Smooth muscle cell (in vitro differentiated cells): Measurements from ENCODE around the gene EPHA4. TPM values are rescaled to one million over a fixed set of nuclear protein-coding genes. Genes with fewer than 3 reads are reported as not detected.

Experiments
- DNase-seq: peaks from one replicate; lab custom pipeline; 2025; ENCODE audit not compliant: unreplicated experiment; lab: John Stamatoyannopoulos, UW
- H2AFZ ChIP-seq: fragments of 200-600 bp; sonication (generic); 2 replicates; pipeline ENCODE4 v1.6.0; 2016; ENCODE audit warnings: antibody characterized with exemption, low read depth, mild to moderate bottlenecking
- H3F3A ChIP-seq: fragments of 200-600 bp; sonication (generic); 2 replicates; pipeline ENCODE4 v1.6.0; 2017; ENCODE audit warnings: antibody characterized with exemption, low read depth
- H3K27ac ChIP-seq: fragments of 200-600 bp; sonication (generic); 2 replicates; pipeline ENCODE4 v1.5.1; 2016; ENCODE audit warnings: low read depth, mild to moderate bottlenecking
- H3K27me3 ChIP-seq: fragments of 200-600 bp; sonication (generic); 2 replicates; pipeline ENCODE4 v1.6.1; 2016; ENCODE audit warnings: low read depth, mild to moderate bottlenecking
- H3K36me3 ChIP-seq: fragments of 200-600 bp; sonication (generic); 2 replicates; pipeline ENCODE4 v1.5.1; 2016; ENCODE audit warnings: low read depth
- H3K4me1 ChIP-seq: fragments of 200-600 bp; sonication (generic); 2 replicates; pipeline ENCODE4 v1.5.1; 2016; ENCODE audit warnings: low read depth
- H3K4me2 ChIP-seq: fragments of 200-600 bp; sonication (generic); 2 replicates; pipeline ENCODE4 v1.6.0; 2016; ENCODE audit warnings: mild to moderate bottlenecking
- H3K4me3 ChIP-seq: fragments of 200-600 bp; sonication (generic); 2 replicates; pipeline ENCODE4 v1.5.1; 2016; ENCODE audit warnings: mild to moderate bottlenecking
- H3K79me2 ChIP-seq: fragments of 200-600 bp; sonication (generic); 2 replicates; pipeline ENCODE4 v1.6.0; 2016; ENCODE audit warnings: low read depth, mild to moderate bottlenecking
- H3K9ac ChIP-seq: fragments of 200-600 bp; sonication (generic); 2 replicates; pipeline ENCODE4 v1.6.0; 2016; ENCODE audit warnings: low read depth
- H3K9me3 ChIP-seq: fragments of 200-600 bp; sonication (generic); replicated peaks from 2 replicates; pipeline ENCODE4 v1.5.1; 2016; ENCODE audit warnings: low read depth
- H4K20me1 ChIP-seq: fragments of 200-600 bp; sonication (generic); 2 replicates; pipeline ENCODE4 v1.6.0; 2016; ENCODE audit warnings: low read depth
- WGBS: methylation state at CpG from one replicate; pipeline ENCODE4 v1.1.7; 2016; ENCODE audit warnings: low lambda C conversion rate; 5-methylcytosine and 5-hydroxymethylcytosine counted together
- polyA plus RNA-seq: library from polyadenylated mRNA; unstranded; fragments of >200 nt; fragmentation: Nextera tagmentation; extraction: Ambion mirVana; gene quantifications from 2 replicates; pipeline ENCODE4 v1.2.1, GENCODE V29; 2016
- total RNA-seq: library from RNA; depleted of rRNA; stranded (reverse); fragments of >200 nt; gene quantifications from 2 replicates; pipeline ENCODE4 v1.2.3, GENCODE V29; 2014
- TF ChIP-seq, protein P1 (sequence below): fragments of 200-600 bp; sonication (generic); IDR thresholded peaks from 2 replicates; pipeline ENCODE4 v1.5.1; 2017; ENCODE audit warnings: borderline replicate concordance, mild to moderate bottlenecking, antibody characterized with exemption; ENCODE audit not compliant: insufficient read depth, poor library complexity, severe bottlenecking

EPHA4 gene
- total and polyA plus RNA-seq, 2 experiments from 2014 or later: 2.8 to 48.3 TPM

DNA sequence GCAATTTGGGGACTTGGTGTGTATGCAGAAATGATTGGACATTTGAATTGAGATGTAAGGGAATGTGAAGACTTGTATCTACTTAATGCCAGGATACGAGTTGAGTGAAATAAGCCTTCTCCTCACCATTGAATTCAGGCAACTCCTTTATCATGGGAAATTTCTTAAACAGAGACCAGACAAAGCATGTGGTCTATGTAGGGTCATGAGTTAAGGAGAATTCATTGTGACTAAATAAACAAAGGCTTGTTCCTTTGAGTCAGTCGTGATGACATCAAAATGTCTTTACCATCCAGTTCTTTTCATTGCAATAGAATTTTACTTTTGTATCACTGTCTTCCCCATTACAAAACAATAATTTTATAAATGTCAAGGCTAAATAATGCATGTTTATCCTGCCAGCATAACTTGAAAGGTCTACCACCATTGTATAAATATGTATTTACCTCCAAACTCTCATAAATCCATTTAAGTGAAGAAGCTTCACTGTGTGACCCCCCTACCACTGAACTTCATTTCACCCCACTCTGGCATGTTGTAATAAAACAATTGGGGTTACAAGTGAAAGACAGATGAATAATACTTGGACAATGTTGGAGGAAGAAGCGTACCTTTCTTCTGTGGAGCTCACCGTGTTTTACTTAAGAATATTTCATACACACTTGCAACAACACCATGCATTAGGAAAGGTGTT lies 149.4 kb downstream of the EPHA4 start:
- H4K20me1 ChIP-seq: no peaks in the 10 kb centered on the region
- no peak for DNase-seq
- H3K9me3 ChIP-seq: no peaks in the 10 kb centered on the region
- no peaks in the 10 kb centered on the region for H3F3A ChIP-seq
- H3K79me2 ChIP-seq: no peaks in the 10 kb centered on the region
- no peak overlapping the region for H3K27ac ChIP-seq
- H3K4me1 ChIP-seq: no peaks in the 10 kb centered on the region
- no peak overlapping the region for H3K9ac ChIP-seq
- no peak overlapping the region for H3K4me3 ChIP-seq
- no peak overlapping the region for H3K4me2 ChIP-seq
- WGBS: 89% methylated on average over 4 of the region's 4 CpGs
- H3K36me3 ChIP-seq: no peaks in the 10 kb centered on the region
- H3K27me3 ChIP-seq: peaks cover 16% of the 10 kb centered on the region
- TF ChIP-seq, protein P1, sequence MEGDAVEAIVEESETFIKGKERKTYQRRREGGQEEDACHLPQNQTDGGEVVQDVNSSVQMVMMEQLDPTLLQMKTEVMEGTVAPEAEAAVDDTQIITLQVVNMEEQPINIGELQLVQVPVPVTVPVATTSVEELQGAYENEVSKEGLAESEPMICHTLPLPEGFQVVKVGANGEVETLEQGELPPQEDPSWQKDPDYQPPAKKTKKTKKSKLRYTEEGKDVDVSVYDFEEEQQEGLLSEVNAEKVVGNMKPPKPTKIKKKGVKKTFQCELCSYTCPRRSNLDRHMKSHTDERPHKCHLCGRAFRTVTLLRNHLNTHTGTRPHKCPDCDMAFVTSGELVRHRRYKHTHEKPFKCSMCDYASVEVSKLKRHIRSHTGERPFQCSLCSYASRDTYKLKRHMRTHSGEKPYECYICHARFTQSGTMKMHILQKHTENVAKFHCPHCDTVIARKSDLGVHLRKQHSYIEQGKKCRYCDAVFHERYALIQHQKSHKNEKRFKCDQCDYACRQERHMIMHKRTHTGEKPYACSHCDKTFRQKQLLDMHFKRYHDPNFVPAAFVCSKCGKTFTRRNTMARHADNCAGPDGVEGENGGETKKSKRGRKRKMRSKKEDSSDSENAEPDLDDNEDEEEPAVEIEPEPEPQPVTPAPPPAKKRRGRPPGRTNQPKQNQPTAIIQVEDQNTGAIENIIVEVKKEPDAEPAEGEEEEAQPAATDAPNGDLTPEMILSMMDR: no peak
- no peak overlapping the region for H2AFZ ChIP-seq

DNA sequence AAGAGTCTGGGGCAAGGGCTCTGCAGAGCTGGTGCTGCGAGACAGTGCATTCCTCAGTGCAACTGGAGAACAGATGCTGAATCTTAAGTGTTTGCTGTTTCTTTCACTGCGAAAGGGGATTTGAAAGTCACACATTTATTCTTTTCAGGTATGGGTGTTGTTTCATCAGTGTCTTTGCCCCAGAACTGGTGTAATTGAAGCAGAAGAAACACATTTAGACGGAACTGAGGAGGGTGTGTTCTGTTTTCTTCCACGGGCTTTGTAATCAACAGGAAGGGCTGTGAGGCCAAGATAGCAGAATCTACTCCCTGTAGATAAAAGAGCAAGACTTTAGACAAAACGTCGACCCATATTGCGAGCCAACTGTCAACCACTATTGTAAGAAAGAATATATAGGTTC lies 151.9 kb downstream of the EPHA4 start:
- no peak overlapping the region for H3K4me2 ChIP-seq
- H3K4me3 ChIP-seq: no peak overlapping the region
- H3F3A ChIP-seq: no peaks in the 10 kb centered on the region
- no peaks in the 10 kb centered on the region for H4K20me1 ChIP-seq
- no peaks in the 10 kb centered on the region for H3K79me2 ChIP-seq
- no peaks in the 10 kb centered on the region for H3K4me1 ChIP-seq
- TF ChIP-seq, protein P1: no peak
- H3K27ac ChIP-seq: no peak overlapping the region
- no peaks in the 10 kb centered on the region for H3K27me3 ChIP-seq
- WGBS: 59% methylated on average over 7 of the region's 7 CpGs
- no peaks in the 10 kb centered on the region for H3K9me3 ChIP-seq
- H3K36me3 ChIP-seq: no peaks in the 10 kb centered on the region
- no peak for DNase-seq
- no peak overlapping the region for H3K9ac ChIP-seq
- no peak overlapping the region for H2AFZ ChIP-seq

DNA sequence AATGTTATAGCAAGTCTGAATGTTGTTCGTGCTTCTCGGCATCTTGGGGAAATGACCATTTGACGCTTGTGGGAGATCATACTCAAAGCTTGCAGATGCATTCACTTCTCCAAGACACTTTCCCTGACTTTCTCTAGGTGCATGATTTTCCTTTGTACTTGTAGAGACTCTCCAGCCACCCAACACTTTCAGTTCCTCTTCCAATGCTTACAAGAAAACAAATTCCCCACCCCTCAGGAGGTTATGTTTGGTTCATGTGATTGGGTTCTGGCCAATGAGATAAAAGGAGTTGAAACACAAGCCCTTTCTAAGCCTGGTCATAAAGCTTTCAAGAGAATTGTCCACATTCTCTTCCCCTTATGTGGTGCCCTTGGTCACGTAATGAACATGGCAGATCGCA lies 156.3 kb downstream of the EPHA4 start:
- no peak for DNase-seq
- H3K9ac ChIP-seq: no peak overlapping the region
- WGBS: 79% methylated on average over 5 of the region's 5 CpGs

More for the DNA sequence above, 156.3 kb downstream of the EPHA4 start:
- H3K9me3 ChIP-seq: no peaks in the 10 kb centered on the region
- no peaks in the 10 kb centered on the region for H3K36me3 ChIP-seq
- H3K79me2 ChIP-seq: no peaks in the 10 kb centered on the region
- H3K27ac ChIP-seq: no peak overlapping the region
- H3K4me2 ChIP-seq: no peak overlapping the region
- no peaks in the 10 kb centered on the region for H4K20me1 ChIP-seq
- H3F3A ChIP-seq: no peaks in the 10 kb centered on the region
- H3K4me1 ChIP-seq: no peaks in the 10 kb centered on the region
- H2AFZ ChIP-seq: no peak overlapping the region
- TF ChIP-seq, protein P1: no peak
- H3K4me3 ChIP-seq: no peak overlapping the region
- H3K27me3 ChIP-seq: no peaks in the 10 kb centered on the region
